Natural killer cell (primary cell): ENCODE results near the gene HDLBP. TPM values are rescaled to one million over a fixed set of nuclear protein-coding genes. Genes with fewer than 3 reads are reported as not detected.

Source experiments
- ATAC-seq, 3 donors: fragments of 150-1000 bp in 2 of 3; fragments of 200-7000 bp in 1 of 3; cut with Tn5 transposase; 1 replicate in 1 of 3; 2 replicates in 2 of 3; pipeline ENCODE4 v1.10.0; 2021; ENCODE audit warnings: mild to moderate bottlenecking in 2 of 3, moderate library complexity in 2 of 3
- DNase-seq, 2 donors: peaks; one replicate each; pipeline versions ENCODE4 v3.0.0 to v3.0.0-alpha.2; 2013 to 2021; ENCODE audit warnings: mixed read lengths in 1 of 2
- H3K27ac ChIP-seq: one replicate; pipeline ENCODE4 v1.5.1; 2013; ENCODE audit warnings: mild to moderate bottlenecking, low read length
- H3K27me3 ChIP-seq: one replicate; pipeline ENCODE4 v1.6.1; 2013; ENCODE audit warnings: low read length; ENCODE audit not compliant: control insufficient read depth, insufficient read depth
- H3K36me3 ChIP-seq: one replicate; pipeline ENCODE4 v1.6.1; 2013; ENCODE audit warnings: low read length; ENCODE audit not compliant: control insufficient read depth, insufficient read depth
- H3K4me1 ChIP-seq: one replicate; pipeline ENCODE4 v1.6.1; 2013; ENCODE audit warnings: low read length; ENCODE audit not compliant: control insufficient read depth, insufficient read depth
- H3K4me3 ChIP-seq: one replicate; pipeline ENCODE4 v1.5.1; 2013; ENCODE audit warnings: low read length
- H3K9me3 ChIP-seq: one replicate; pipeline ENCODE4 v1.6.1; 2013; ENCODE audit warnings: low read length; ENCODE audit not compliant: control insufficient read depth, insufficient read depth
- H3K27ac Mint-ChIP-seq, 2 donors: one replicate each; pipeline ENCODE4 v1.8.0; 2022; ENCODE audit warnings: mild to moderate bottlenecking in 2 of 2, mixed read lengths in 2 of 2, moderate library complexity in 1 of 2
- H3K27me3 Mint-ChIP-seq, 2 donors: one replicate each; pipeline ENCODE4 v1.8.0; 2022; ENCODE audit warnings: low read depth in 2 of 2, mixed read lengths in 2 of 2
- H3K36me3 Mint-ChIP-seq: one replicate; pipeline ENCODE4 v1.8.0; 2022; ENCODE audit warnings: mixed read lengths
- H3K4me1 Mint-ChIP-seq, 2 donors: one replicate each; pipeline ENCODE4 v1.8.0; 2022; ENCODE audit warnings: mixed read lengths in 2 of 2
- H3K4me3 Mint-ChIP-seq: one replicate; pipeline ENCODE4 v1.8.0; 2022; ENCODE audit warnings: mild to moderate bottlenecking, moderate library complexity, mixed read lengths
- H3K9me3 Mint-ChIP-seq, 2 donors: one replicate each; pipeline ENCODE4 v1.8.0; 2022; ENCODE audit warnings: mixed read lengths in 2 of 2
- CTCF ChIP-seq: fragments of 200-600 bp; IDR thresholded peaks from one replicate; pipeline ENCODE4 v1.8.0; 2022; ENCODE audit warnings: antibody characterized with exemption
- WGBS: methylation state at CpG from one replicate; pipeline ENCODE4 v1.1.7; 2013; ENCODE audit warnings: missing lambda C conversion rate; ENCODE audit not compliant: insufficient coverage; 5-methylcytosine and 5-hydroxymethylcytosine counted together
- intact Hi-C: fragments of 100-400 bp; cut with micrococcal nuclease; formaldehyde crosslinking; loops from one replicate; pipeline ENCODE4 v1.14.2; 2022
- total RNA-seq, 4 donors: library from RNA; stranded (reverse); fragments of 120-200 nt in 1 of 4; gene quantifications; one replicate each; pipeline versions ENCODE4 v1.2.3 to v1.2.4, GENCODE V29; 2013 to 2022

The HDLBP gene
- total RNA-seq, 3 donors from 2014 or later (not counting 1 experiment from before 2014, with no cell fraction given) = 170 to 200 (median 177) TPM

- no peak for ATAC-seq
- WGBS = 77% methylated on average over 26 of the region's 26 CpGs
- Histone ChIP-seq H3K27me3 (no peaks in the 10 kb centered on the region), H3K27ac (no peak overlapping the region), H3K4me3 (no peak overlapping the region), H3K4me1 (no peaks in the 10 kb centered on the region), H3K36me3 (peaks cover 22% of the 10 kb centered on the region), H3K9me3 (no peaks in the 10 kb centered on the region)
- Mint-ChIP-seq H3K27ac (no peak overlapping the region), H3K9me3 (no peaks in the 10 kb centered on the region), H3K4me3 (no peak overlapping the region), H3K36me3 (no peaks in the 10 kb centered on the region), H3K4me1 (peaks cover 2 to 3% of the 10 kb centered on the region in 2 donors), H3K27me3 (no peaks in the 10 kb centered on the region)
- no peak for DNase-seq
- no peak for TF ChIP-seq CTCF
- intact Hi-C loops = no loop called here
Observed at GRCh38 chr2:241224018-241224850, 91.2 kb downstream of the HDLBP start.

GRCh38 chr2:241223211-241224017 lies 92.1 kb downstream of the HDLBP start:
- ATAC-seq (no peak), DNase-seq (no peak)
- no peaks in the 10 kb centered on the region for H3K27me3 ChIP-seq
- Mint-ChIP-seq H3K36me3 (no peaks in the 10 kb centered on the region), H3K9me3 (no peaks in the 10 kb centered on the region), H3K27me3 (no peaks in the 10 kb centered on the region), H3K4me1 (peaks cover 10 to 12% of the 10 kb centered on the region in 2 donors), H3K27ac (no peak overlapping the region), H3K4me3 (no peak overlapping the region)
- intact Hi-C loops = no loop called here
- H3K9me3 ChIP-seq = no peaks in the 10 kb centered on the region
- peaks cover 6% of the 10 kb centered on the region for H3K4me1 ChIP-seq
- 58% methylated on average over 23 of the region's 23 CpGs for WGBS
- no peak overlapping the region for H3K4me3 ChIP-seq
- H3K36me3 ChIP-seq = peaks cover 15% of the 10 kb centered on the region
- no peak for TF ChIP-seq CTCF
- H3K27ac ChIP-seq = no peak overlapping the region

- Histone ChIP-seq H3K4me1 (peaks cover 12% of the 10 kb centered on the region), H3K27ac (no peak overlapping the region), H3K36me3 (no peaks in the 10 kb centered on the region), H3K27me3 (no peaks in the 10 kb centered on the region), H3K4me3 (no peak overlapping the region), H3K9me3 (no peaks in the 10 kb centered on the region)
- Mint-ChIP-seq H3K27ac (no peak overlapping the region), H3K4me3 (peak overlapping the region; percentile 95), H3K4me1 (peaks cover 12 to 16% of the 10 kb centered on the region in 2 donors), H3K36me3 (no peaks in the 10 kb centered on the region), H3K27me3 (no peaks in the 10 kb centered on the region), H3K9me3 (no peaks in the 10 kb centered on the region)
- TF ChIP-seq CTCF = no peak
- WGBS = 92% methylated on average over 5 of the region's 6 CpGs
- DNase-seq (no peak), ATAC-seq (no peak)
- intact Hi-C loops = no loop called here
Observed at GRCh38 chr2:241219856-241220356, 95.6 kb downstream of the HDLBP start.
